ENCODE measurements around the gene MSRB1.
"Not testable (repeated sequence)": the region's sequence is repeated elsewhere in the genome, so short reads cannot be mapped to it uniquely, and the experiment has no call there.

Gene MSRB1

GRCh38 chr16:1903845-1904840 is 38.9 kb downstream of the MSRB1 start:
- no peak for DNase-seq (ENCODE audit: low read depth in 2 of 2, low spot score in 1 of 2)

DNA sequence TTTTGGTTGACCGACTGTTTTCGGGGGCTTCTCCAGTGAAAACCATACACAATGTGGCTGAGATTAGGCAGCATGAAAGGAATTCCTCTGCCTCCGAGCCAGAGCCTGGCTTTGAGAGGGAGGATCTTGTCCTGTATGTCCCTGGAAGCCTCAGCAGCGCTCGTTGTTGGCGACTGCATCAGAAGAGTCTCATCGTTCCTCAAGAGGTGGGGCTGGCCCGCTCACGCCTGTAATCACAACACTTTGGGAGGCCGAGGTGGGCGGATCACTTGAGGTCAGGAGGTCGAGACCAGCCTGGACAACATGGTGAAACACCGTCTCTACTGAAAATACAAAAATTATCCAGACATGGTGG is 39.8 kb downstream of the MSRB1 start:
- no peak for DNase-seq (ENCODE audit: low read depth in 2 of 2, low spot score in 1 of 2)

- no peak for DNase-seq (ENCODE audit: low read depth in 2 of 2, low spot score in 1 of 2)
These were observed 40.3 kb downstream of the MSRB1 start for GRCh38 chr16:1902547-1903219.

DNA sequence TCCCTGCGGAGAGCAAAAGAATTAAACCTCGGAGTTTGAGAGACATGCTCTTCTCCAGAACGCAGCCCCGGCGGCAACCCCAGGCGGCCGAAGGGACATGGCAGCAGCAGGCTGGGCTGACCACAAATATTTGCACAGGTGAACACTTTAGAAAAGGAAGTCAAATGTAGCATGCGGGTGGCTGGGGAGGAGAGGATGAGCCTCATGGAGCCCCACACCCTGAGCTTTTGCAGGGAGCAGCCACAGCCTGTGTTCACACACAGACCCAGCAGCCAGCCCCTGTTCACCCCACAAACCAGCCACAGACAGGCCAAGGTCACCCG is 42.6 kb downstream of the MSRB1 start:
- no peak for DNase-seq (ENCODE audit: low read depth in 2 of 2, low spot score in 1 of 2)

- DNase-seq (ENCODE audit: low read depth in 2 of 2, low spot score in 1 of 2): no peak
These were observed 43.2 kb downstream of the MSRB1 start for GRCh38 chr16:1899641-1900451.

- not testable (repeated sequence) for DNase-seq (ENCODE audit: low read depth in 2 of 2, low spot score in 1 of 2)
These were observed 45.3 kb downstream of the MSRB1 start for GRCh38 chr16:1897692-1898091.

- DNase-seq (ENCODE audit: low read depth in 2 of 2, low spot score in 1 of 2): no peak
These were observed 46.9 kb downstream of the MSRB1 start for GRCh38 chr16:1895949-1896675.

DNA sequence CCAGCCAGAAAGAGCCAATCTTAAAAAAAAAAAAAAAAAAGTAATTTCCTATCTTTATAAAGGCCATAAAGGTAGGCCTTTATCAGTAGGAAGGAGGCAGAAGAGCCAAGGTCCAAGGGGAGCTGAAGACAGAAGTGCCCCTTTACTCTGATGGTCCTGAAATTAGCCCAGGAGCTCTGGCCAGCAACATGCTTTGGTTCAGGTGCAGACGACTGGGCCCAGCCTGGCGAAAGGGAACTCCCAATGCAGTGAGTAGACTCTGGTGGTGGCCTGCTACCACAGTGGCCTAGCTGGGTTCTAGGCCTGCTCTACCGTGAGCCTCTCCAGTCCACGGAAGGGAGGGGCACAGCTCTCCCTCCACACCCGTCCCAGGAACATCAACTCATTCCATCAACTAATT is 47.9 kb downstream of the MSRB1 start:
- DNase-seq (ENCODE audit: low read depth in 2 of 2, low spot score in 1 of 2): no peak

DNA sequence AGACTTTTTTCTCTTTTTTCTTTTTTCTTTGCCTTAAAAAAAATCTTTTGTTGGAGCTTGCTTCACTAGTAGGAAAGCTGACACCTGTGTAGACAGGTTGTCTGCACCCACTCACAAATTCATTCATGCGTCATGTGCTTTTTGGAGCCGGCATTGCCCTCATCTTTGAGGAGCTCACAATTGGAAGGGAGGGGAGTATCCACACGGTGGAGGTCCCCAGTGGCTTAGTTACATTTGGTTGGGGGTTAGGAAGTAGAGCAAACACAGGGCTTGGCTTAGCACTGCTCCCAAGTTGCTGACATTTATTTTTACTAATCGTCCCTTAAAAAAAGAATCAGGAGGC is 52.3 kb downstream of the MSRB1 start:
- no peak for DNase-seq (ENCODE audit: low read depth in 2 of 2, low spot score in 1 of 2)

- no peak for DNase-seq (ENCODE audit: low read depth in 2 of 2, low spot score in 1 of 2)
These were observed 52.8 kb downstream of the MSRB1 start for GRCh38 chr16:1890024-1890707.
